Glutamatergic neuron (in vitro differentiated cells): Measurements from ENCODE around the gene SRP9. TPM values are rescaled to one million over a fixed set of nuclear protein-coding genes. Genes with fewer than 3 reads are reported as not detected.

Source experiments
- DNase-seq: peaks from one replicate; pipeline ENCODE4 v3.0.0; 2022
- H3K27ac Mint-ChIP-seq: one replicate; pipeline ENCODE4 v1.8.0; 2020; ENCODE audit warnings: mild to moderate bottlenecking, mixed read lengths, inconsistent platforms; ENCODE audit not compliant: unreplicated experiment
- H3K27me3 Mint-ChIP-seq: one replicate; pipeline ENCODE4 v1.8.0; 2020; ENCODE audit warnings: mild to moderate bottlenecking, moderate library complexity, mixed read lengths, inconsistent platforms; ENCODE audit not compliant: unreplicated experiment
- H3K36me3 Mint-ChIP-seq: one replicate; pipeline ENCODE4 v1.8.0; 2020; ENCODE audit warnings: mild to moderate bottlenecking, mixed read lengths, inconsistent platforms; ENCODE audit not compliant: unreplicated experiment
- H3K4me1 Mint-ChIP-seq: one replicate; pipeline ENCODE4 v1.8.0; 2020; ENCODE audit warnings: mild to moderate bottlenecking, low read depth, mixed read lengths, inconsistent platforms; ENCODE audit not compliant: unreplicated experiment
- H3K4me3 Mint-ChIP-seq: one replicate; pipeline ENCODE4 v1.8.0; 2020; ENCODE audit warnings: mild to moderate bottlenecking, mixed read lengths, inconsistent platforms; ENCODE audit not compliant: unreplicated experiment
- H3K9me3 Mint-ChIP-seq: one replicate; pipeline ENCODE4 v1.8.0; 2020; ENCODE audit warnings: mild to moderate bottlenecking, moderate library complexity, mixed read lengths, inconsistent platforms; ENCODE audit not compliant: unreplicated experiment
- CTCF ChIP-seq: fragments of 200-600 bp; sonication (generic); IDR thresholded peaks from one replicate; pipeline ENCODE4 v1.5.0; 2021; ENCODE audit not compliant: partially characterized antibody, unreplicated experiment
- total RNA-seq: library from RNA; stranded (reverse); fragmentation: NEBNext Ultra II Directional; extraction: Animal tissue kit (Norgen Biotek cat#: 25700); gene quantifications from one replicate; pipeline ENCODE4 v1.2.1, GENCODE V29; 2021; ENCODE audit not compliant: unreplicated experiment

The SRP9 gene
- total RNA-seq, 1 donor from 2014 or later: 364 TPM

DNA sequence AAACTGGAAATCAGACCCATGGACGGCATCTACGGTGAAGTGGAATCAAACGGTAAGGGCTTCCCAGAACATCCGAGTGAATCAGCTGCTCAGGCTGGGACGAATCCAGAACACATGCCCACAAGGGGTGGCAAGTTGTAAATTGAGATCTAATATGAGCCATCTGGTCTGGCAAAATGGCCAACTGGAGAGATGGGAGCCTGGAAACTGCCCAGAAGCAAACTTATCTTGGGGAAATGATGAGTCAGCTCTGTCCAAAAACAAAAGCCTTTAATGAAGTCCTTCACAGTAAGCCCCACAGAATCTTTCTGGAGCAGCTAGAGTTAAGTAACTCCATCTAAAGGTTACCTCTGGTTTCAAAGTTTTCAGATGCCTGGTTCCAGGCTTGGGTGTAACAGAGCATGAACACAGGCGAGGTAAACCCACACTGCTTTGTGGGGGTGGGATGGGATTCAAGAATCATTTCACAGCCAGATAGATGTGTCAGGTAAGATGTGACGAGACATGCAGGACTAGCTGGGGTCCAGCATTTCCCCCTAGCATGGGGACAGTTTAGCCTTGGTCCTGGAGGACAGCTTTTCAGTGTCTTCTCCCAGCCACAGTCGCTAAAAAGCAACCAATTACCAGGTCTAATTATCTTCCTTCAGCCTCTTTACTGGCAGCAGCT, 10.5 kb upstream of the SRP9 start:
- DNase-seq: no peak
- Mint-ChIP-seq H3K27me3 (peaks cover 4% of the 10 kb centered on the region), H3K27ac (no peak overlapping the region), H3K36me3 (no peaks in the 10 kb centered on the region), H3K4me3 (no peak overlapping the region), H3K4me1 (peaks cover 32% of the 10 kb centered on the region), H3K9me3 (peaks cover 9% of the 10 kb centered on the region)
- no peak for TF ChIP-seq CTCF

GRCh38 chr1:225767634-225768540, 9.7 kb upstream of the SRP9 start:
- no peak for TF ChIP-seq CTCF
- no peak for DNase-seq
- peaks cover 4% of the 10 kb centered on the region for H3K27me3 Mint-ChIP-seq
- H3K27ac Mint-ChIP-seq: no peak overlapping the region
- H3K36me3 Mint-ChIP-seq: no peaks in the 10 kb centered on the region
- no peak overlapping the region for H3K4me3 Mint-ChIP-seq
- H3K9me3 Mint-ChIP-seq: peaks cover 9% of the 10 kb centered on the region
- H3K4me1 Mint-ChIP-seq: peaks cover 26% of the 10 kb centered on the region

- Mint-ChIP-seq H3K27me3 (peaks cover 6% of the 10 kb centered on the region), H3K27ac (peak overlapping the region; percentile 19), H3K9me3 (peaks cover 9% of the 10 kb centered on the region), H3K4me3 (no peak overlapping the region), H3K4me1 (peaks cover 27% of the 10 kb centered on the region), H3K36me3 (no peaks in the 10 kb centered on the region)
- DNase-seq: no peak
- TF ChIP-seq CTCF: no peak
These were observed 8.8 kb upstream of the SRP9 start for GRCh38 chr1:225768662-225769426.

DNA sequence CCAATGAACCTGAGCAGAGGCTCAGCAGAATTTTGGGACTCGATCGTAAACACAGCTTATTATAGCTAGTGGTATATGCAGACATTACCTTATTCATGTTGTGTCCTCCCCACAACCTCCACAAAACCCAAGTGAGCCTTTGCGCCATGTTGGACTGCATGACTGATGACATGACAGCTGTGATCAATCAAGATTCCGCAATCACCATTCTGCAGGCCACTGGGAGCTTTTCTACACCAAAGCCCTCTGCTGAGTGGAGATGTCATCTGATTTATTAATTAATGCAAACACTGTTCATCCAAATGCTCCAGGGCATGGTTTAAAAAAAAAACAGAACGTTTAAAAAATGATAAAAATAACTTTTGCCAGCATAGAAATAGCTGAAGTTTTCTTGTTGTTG, 7.9 kb upstream of the SRP9 start:
- Mint-ChIP-seq H3K27me3 (peaks cover 6% of the 10 kb centered on the region), H3K9me3 (peaks cover 9% of the 10 kb centered on the region), H3K27ac (no peak overlapping the region), H3K36me3 (no peaks in the 10 kb centered on the region), H3K4me1 (peaks cover 25% of the 10 kb centered on the region), H3K4me3 (no peak overlapping the region)
- TF ChIP-seq CTCF: no peak
- DNase-seq: no peak
